Type B pancreatic cell (in vitro differentiated cells): ENCODE measurements around the gene RGS11. TPM values are rescaled to one million over a fixed set of nuclear protein-coding genes. Genes with fewer than 3 reads are reported as not detected.

ENCODE experiments used
- DNase-seq: peaks from one replicate; pipeline ENCODE4 v3.0.0; 2021; ENCODE audit warnings: mixed read lengths; ENCODE audit not compliant: unreplicated experiment; ENCODE audit errors: extremely low spot score
- H3K27ac Mint-ChIP-seq: 2 replicates; pipeline ENCODE4 v1.8.0; 2021; ENCODE audit warnings: mild to moderate bottlenecking, mixed read lengths
- H3K27me3 Mint-ChIP-seq: 2 replicates; pipeline ENCODE4 v1.8.0; 2021; ENCODE audit warnings: mixed read lengths
- H3K36me3 Mint-ChIP-seq: 2 replicates; pipeline ENCODE4 v1.8.0; 2021; ENCODE audit warnings: mixed read lengths
- H3K4me1 Mint-ChIP-seq: one replicate; pipeline ENCODE4 v1.8.0; 2021; ENCODE audit warnings: mixed read lengths; ENCODE audit not compliant: unreplicated experiment
- H3K4me3 Mint-ChIP-seq: 2 replicates; pipeline ENCODE4 v1.8.0; 2021; ENCODE audit warnings: mild to moderate bottlenecking, mixed read lengths
- H3K9me3 Mint-ChIP-seq: 2 replicates; pipeline ENCODE4 v1.8.0; 2021; ENCODE audit warnings: mixed read lengths
- CTCF ChIP-seq: fragments of 200-600 bp; sonication (generic); conservative IDR thresholded peaks from 2 replicates; pipeline ENCODE4 v1.5.0; 2021; ENCODE audit warnings: antibody characterized with exemption, mild to moderate bottlenecking
- total RNA-seq: library from RNA; stranded (reverse); gene quantifications from 2 replicates; pipeline ENCODE4 v1.2.1, GENCODE V29; 2021; ENCODE audit warnings: low replicate concordance

RGS11 gene
- total RNA-seq, 1 donor from 2014 or later: 6.6 TPM

- H3K27me3 Mint-ChIP-seq: peaks cover 29% of the 10 kb centered on the region
- peak overlapping the region; percentile 28 for H3K4me3 Mint-ChIP-seq
- no peak for TF ChIP-seq CTCF
- no peak for DNase-seq
- no peaks in the 10 kb centered on the region for H3K36me3 Mint-ChIP-seq
- H3K9me3 Mint-ChIP-seq: no peaks in the 10 kb centered on the region
- H3K27ac Mint-ChIP-seq: no peak overlapping the region
- H3K4me1 Mint-ChIP-seq: no peaks in the 10 kb centered on the region
Measured at GRCh38 chr16:280991-281659, 5.4 kb upstream of the RGS11 start.

- DNase-seq: no peak
- no peak within 1 kb of the TSS for H3K27ac Mint-ChIP-seq
- peaks cover 30% of the 10 kb centered on the region for H3K27me3 Mint-ChIP-seq
- H3K9me3 Mint-ChIP-seq: no peaks in the 10 kb centered on the region
- H3K4me3 Mint-ChIP-seq: peak within 1 kb of the TSS; percentile 28
- no peak for TF ChIP-seq CTCF
- no peaks in the 10 kb centered on the region for H3K36me3 Mint-ChIP-seq
- H3K4me1 Mint-ChIP-seq: no peaks in the 10 kb centered on the region
Measured at GRCh38 chr16:280552-280951, 4.8 kb upstream of the RGS11 start, which contains the start of gene ARHGDIG. TSS of gene ARHGDIG (plus strand) at chr16:280591. CDS start at chr16:280681, 90 bp downstream.

GRCh38 chr16:280005-280460, 4.3 kb upstream of the RGS11 start:
- H3K9me3 Mint-ChIP-seq: no peaks in the 10 kb centered on the region
- no peaks in the 10 kb centered on the region for H3K36me3 Mint-ChIP-seq
- no peak for DNase-seq
- no peak overlapping the region for H3K4me3 Mint-ChIP-seq
- peaks cover 32% of the 10 kb centered on the region for H3K27me3 Mint-ChIP-seq
- no peak for TF ChIP-seq CTCF
- no peaks in the 10 kb centered on the region for H3K4me1 Mint-ChIP-seq
- no peak overlapping the region for H3K27ac Mint-ChIP-seq

- Mint-ChIP-seq H3K27me3 (peaks cover 33% of the 10 kb centered on the region), H3K27ac (no peak overlapping the region), H3K4me3 (peak overlapping the region; percentile 14), H3K9me3 (no peaks in the 10 kb centered on the region), H3K4me1 (no peaks in the 10 kb centered on the region), H3K36me3 (no peaks in the 10 kb centered on the region)
- TF ChIP-seq CTCF: no peak
- DNase-seq: no peak
Measured at GRCh38 chr16:279531-279930, 3.8 kb upstream of the RGS11 start.

- Mint-ChIP-seq H3K4me3 (peak overlapping the region; percentile 14), H3K27me3 (peaks cover 38% of the 10 kb centered on the region), H3K36me3 (no peaks in the 10 kb centered on the region), H3K4me1 (no peaks in the 10 kb centered on the region), H3K27ac (no peak overlapping the region), H3K9me3 (no peaks in the 10 kb centered on the region)
- TF ChIP-seq CTCF: no peak
- no peak for DNase-seq
Measured at GRCh38 chr16:278863-279366, 3.2 kb upstream of the RGS11 start.
